ENCODE results near the gene EPM2AIP1. TPM values are rescaled to one million over a fixed set of nuclear protein-coding genes. Genes with fewer than 3 reads are reported as not detected.
A peak's percentile ranks its signal among the peaks of the same experiment; 100 is the strongest.

Gene EPM2AIP1
- total and polyA plus RNA-seq, 2 of the 8 experiments (the other 6 are each of a cell fraction or from before 2014, with no cell fraction given): 6.6 to 9.0 TPM

DNA sequence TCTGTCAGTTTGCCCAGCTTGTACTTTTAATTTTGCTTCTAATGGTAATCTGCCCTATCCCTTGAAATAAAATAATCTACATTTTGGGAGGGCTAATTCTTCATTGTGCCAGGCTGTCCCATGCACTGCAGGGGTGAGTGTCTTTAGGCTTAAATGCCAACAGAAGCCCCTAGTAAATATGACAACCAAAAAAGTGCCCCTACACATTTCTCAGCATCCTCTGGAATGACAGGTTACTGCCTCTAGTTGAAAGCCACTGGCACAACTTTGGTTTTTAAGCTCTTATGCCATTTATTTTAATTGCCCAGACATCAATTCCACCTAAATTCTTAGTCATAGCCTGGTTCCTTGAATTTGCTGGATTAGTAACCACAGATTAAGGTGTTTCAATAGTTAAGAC, 3.4 kb downstream of the EPM2AIP1 start:
- H2BK12ac ChIP-seq (ENCODE audit: low read depth, low read length): no peak overlapping the region
- H2BK5ac ChIP-seq (ENCODE audit: low read depth, low read length): no peak overlapping the region
- H3K18ac ChIP-seq (ENCODE audit: extremely low read depth, low read length): no peak overlapping the region
- no peak overlapping the region for H2AK5ac ChIP-seq (ENCODE audit: low read depth, low read length)
- no peaks in the 10 kb centered on the region for H3K27me3 ChIP-seq (replicated peaks in 1 of 4; ENCODE audit: control insufficient read depth in 3 of 4, extremely low read depth in 1 of 4, insufficient read depth in 3 of 4, low read length in 3 of 4)
- no peak overlapping the region for H2BK120ac ChIP-seq (replicated peaks; ENCODE audit: low read depth, low read length)
- no peak overlapping the region for H3K56ac ChIP-seq (replicated peaks; ENCODE audit: insufficient read length, low read depth, low read length)
- no peak overlapping the region for H3K9ac ChIP-seq (replicated peaks in 1 of 4; ENCODE audit: extremely low read depth in 1 of 4, low read depth in 3 of 4, low read length in 3 of 4)
- H3K23ac ChIP-seq (ENCODE audit: insufficient read length): no peak overlapping the region
- no peak overlapping the region for H2BK20ac ChIP-seq (ENCODE audit: low read length)
- H4K8ac ChIP-seq (ENCODE audit: extremely low read depth, insufficient read depth, low read length): no peak overlapping the region
- no peak overlapping the region for H3K14ac ChIP-seq (ENCODE audit: insufficient read length)
- no peak for DNase-seq (ENCODE audit: low read depth in 1 of 2, low spot score in 2 of 2)
- no peak overlapping the region for H4K5ac ChIP-seq (ENCODE audit: insufficient read length, low read depth, low read length)
- H3K4me3 ChIP-seq (ENCODE audit: extremely low read depth in 1 of 4, insufficient read depth in 2 of 4, low read depth in 3 of 4, low read length in 4 of 4): peak overlapping the region in 1 of 4 experiments; percentile 89; a peak in 2 of 8 replicates
- H3K79me1 ChIP-seq (ENCODE audit: low read depth, low read length): no peaks in the 10 kb centered on the region; the same call in 1 of the 2 replicates
- H3K4me1 ChIP-seq (replicated peaks in 1 of 4; ENCODE audit: control insufficient read depth in 3 of 4, insufficient read depth in 4 of 4, low read length in 3 of 4): peaks cover 0 to 2% (median 0%) of the 10 kb centered on the region in 4 experiments; a peak in 3 of 7 replicates
- no peak overlapping the region for H3K27ac ChIP-seq (ENCODE audit: low read depth, low read length)
- H3K36me3 ChIP-seq (ENCODE audit: control insufficient read depth in 2 of 4, insufficient read depth in 4 of 4, low read length in 3 of 4): peaks cover 0 to 47% (median 18%) of the 10 kb centered on the region in 4 experiments; a peak in 5 of 8 replicates
- H3K79me2 ChIP-seq (ENCODE audit: control insufficient read depth in 1 of 2, insufficient read depth in 2 of 2, low read length in 2 of 2): peaks cover 10 to 48% of the 10 kb centered on the region in 2 experiments; a peak in 3 of 4 replicates
- H4K91ac ChIP-seq (replicated peaks; ENCODE audit: insufficient read length, low read length): no peak overlapping the region
- no peak for FAIRE-seq
- POLR2A ChIA-PET (ENCODE audit: partially characterized antibody): interaction anchor here (0.5 to 1.6 kb wide), 3 partner anchors 16 to 1247 kb away, joined by 3 to 5 read pairs (median 4); no protein-coding TSS in a partner anchor
- no peak overlapping the region for H2BK15ac ChIP-seq (ENCODE audit: low read length)
- H3K4ac ChIP-seq (replicated peaks; ENCODE audit: insufficient read length, low read depth, low read length): no peak overlapping the region
- CTCF ChIA-PET (ENCODE audit: partially characterized antibody): interaction anchor here (0.6 to 2.5 kb wide), 7 partner anchors 12 to 85 kb away, joined by 3 to 9 read pairs (median 3); no protein-coding TSS in a partner anchor
- no peaks in the 10 kb centered on the region for H3K9me3 ChIP-seq (ENCODE audit: insufficient read depth in 2 of 2, low read depth in 1 of 2, low read length in 1 of 2)
- H2AFZ ChIP-seq (ENCODE audit: low read length): no peak overlapping the region
- peaks cover 2 to 10% of the 10 kb centered on the region in 2 experiments for H4K20me1 ChIP-seq (replicated peaks in 1 of 2; ENCODE audit: control insufficient read depth in 1 of 2, insufficient read depth in 2 of 2, low read length in 2 of 2)
- peaks cover 4% of the 10 kb centered on the region; the same call in 1 of the 2 replicates for H3K23me2 ChIP-seq (ENCODE audit: low read depth, low read length)
- peak overlapping the region in 1 of 2 experiments; percentile 16; a peak in 1 of 4 replicates for H3K4me2 ChIP-seq (ENCODE audit: insufficient read depth in 1 of 2, low read depth in 2 of 2, low read length in 2 of 2)
- TF ChIP-seq JUND (IDR thresholded peaks at IDR 0.05; ENCODE audit: low read length): no peak
- TF ChIP-seq TCF12 (IDR thresholded peaks at IDR 0.05; ENCODE audit: low read depth, low read length): no peak
- no peak for TF ChIP-seq YY1 (IDR thresholded peaks at IDR 0.05; ENCODE audit: low read depth, low read length)
- no peak for TF ChIP-seq RBBP5 (IDR thresholded peaks at IDR 0.05; ENCODE audit: borderline replicate concordance, low read depth, low read length)
- TF ChIP-seq ZNF274 (IDR thresholded peaks at IDR 0.05; ENCODE audit: borderline replicate concordance, extremely low read depth, low read length): no peak
- TF ChIP-seq KDM1A (IDR thresholded peaks at IDR 0.05; ENCODE audit: borderline replicate concordance, low read length): no peak
